ENCODE data around the gene CTNNA3.

The CTNNA3 gene

GRCh38 chr10:66996996-66997395, 699.0 kb downstream of the CTNNA3 start:
- no peak for DNase-seq

DNA sequence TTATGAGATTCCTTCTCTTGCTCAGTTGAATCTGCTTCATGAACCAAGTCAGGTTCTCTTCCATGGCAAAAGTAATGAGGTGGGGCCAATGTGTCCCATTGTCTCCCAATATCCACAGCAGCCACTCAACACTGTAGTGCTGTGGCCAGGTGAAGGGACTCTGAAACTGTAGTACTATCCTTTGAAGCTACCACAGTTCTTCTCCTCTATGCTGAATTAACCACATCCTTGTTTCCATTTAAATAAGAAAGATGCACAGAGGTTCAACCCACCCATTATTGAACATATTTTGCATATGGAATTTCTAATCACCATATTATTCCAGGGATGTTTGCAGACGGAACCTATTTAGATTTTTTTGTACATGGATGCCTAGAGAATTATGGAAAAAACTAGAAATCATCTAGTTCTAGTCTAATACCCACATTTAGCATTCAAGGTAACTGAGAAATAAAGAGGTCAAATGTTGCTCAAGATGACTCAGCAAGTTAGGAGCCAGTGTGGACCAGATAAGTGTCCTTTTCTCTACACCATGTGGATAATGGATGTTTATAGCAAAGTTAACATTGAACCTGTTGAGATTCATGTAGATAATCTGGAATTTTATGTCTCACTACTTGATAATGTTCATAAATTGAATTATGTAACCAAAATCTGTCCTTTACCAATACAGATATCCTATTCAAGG, 705.7 kb downstream of the CTNNA3 start:
- no peak for DNase-seq

- no peak for DNase-seq
Measured at GRCh38 chr10:66983475-66983818, 712.5 kb downstream of the CTNNA3 start.

DNA sequence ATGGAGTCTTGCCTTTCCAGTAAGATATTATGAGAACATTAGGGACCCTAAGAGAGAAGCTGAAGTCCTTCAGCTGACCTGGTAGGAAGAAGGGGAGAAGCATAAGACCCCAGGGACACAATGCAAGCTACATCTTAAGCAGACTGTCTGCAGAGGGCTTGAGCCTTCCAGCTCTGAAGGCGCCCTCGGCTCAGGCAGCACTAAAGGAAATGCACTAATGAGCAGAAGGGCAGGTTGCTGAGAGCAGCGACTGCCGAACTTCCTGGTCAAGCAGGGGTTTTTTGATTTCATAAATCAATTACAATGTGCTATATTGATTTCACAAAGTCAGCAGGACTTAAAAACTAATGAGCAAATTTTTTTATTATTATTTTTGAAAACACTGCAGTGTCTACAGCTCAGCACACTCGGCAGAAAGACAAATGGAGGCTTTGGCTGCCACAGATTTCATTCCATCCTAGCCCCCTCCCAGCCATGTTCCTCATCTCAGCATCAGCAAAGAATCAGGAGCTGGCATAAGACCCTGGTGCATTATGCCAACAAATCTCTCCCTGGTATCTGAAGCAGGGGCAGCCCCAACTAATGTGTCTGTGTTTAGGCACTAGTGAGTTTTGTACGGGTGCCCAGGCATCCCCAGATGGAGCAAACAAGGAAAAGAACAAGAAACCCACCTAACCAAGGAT, 713.1 kb downstream of the CTNNA3 start:
- DNase-seq, result no peak

DNA sequence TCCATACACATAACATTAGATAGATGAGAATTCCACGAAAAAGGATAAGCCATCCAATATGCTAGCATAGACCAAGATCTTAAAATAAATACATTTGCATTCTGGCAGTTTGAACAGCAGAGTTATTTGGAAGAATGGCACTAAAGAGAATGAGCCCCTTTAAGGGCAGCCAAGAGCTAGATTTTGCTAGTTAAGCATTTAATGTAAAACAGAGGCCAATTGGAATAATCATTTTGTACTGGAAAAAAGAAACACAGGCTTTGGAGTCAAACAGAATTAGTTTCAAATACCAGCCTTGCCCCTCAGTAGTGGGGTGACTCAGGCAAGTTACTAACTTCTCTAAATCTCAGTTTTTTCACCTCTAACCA, 714.0 kb downstream of the CTNNA3 start:
- no peak for DNase-seq

DNA sequence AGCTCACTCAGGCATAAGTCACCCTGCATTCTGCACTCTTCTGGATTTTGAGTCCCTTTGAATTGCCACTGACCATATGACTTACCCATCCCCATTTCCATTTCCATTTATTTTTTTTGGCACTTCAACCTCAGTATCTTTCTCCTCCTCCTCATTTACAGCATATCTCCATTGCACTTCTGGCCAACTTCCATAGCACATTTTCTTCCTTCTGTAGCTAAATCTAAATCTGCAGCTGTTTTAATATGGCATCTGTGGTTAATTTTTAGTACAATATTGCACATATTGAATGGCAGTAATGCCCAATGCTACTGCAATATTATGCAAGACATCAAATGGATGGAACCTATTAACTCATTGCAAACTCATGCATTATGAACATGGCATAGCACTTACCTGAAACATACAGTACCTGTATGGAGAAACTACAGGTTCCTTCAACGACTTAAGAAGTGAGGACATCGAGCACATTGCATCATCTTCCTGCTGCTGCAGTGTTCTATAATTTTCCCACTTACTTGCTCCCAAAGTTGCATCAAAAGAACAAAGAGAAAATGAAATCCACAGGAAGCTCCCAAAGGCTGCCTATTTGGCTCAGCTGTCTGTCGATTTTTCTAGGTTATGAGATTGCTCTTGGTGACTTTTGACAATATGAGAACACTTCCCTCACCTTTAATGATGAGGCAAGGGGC, 714.5 kb downstream of the CTNNA3 start:
- no peak for DNase-seq

- no peak for DNase-seq
Measured at GRCh38 chr10:66980246-66980815, 715.7 kb downstream of the CTNNA3 start.

- no peak for DNase-seq
Measured at GRCh38 chr10:66964946-66965345, 731.0 kb downstream of the CTNNA3 start.

- no peak for DNase-seq
Measured at GRCh38 chr10:66958466-66958865, 737.5 kb downstream of the CTNNA3 start.

DNA sequence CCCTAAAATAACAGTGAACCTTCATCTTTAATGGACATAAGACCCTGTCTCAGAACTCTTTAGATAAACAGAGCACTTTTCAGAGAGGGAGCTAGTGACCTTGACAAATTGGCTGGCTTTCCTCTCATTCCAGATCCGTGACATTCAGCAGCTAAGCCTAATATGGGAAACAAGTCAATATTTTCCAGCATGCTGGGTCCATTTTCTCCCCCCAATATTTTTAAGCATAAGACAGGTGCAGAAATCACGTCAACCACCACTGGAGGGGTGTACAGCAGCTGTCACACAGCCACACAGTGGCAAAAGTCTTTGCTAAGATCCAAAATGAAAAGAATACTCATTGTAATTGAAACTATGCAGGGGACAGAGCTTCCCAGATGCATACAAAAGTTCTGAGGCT, 744.1 kb downstream of the CTNNA3 start:
- no peak for DNase-seq

DNA sequence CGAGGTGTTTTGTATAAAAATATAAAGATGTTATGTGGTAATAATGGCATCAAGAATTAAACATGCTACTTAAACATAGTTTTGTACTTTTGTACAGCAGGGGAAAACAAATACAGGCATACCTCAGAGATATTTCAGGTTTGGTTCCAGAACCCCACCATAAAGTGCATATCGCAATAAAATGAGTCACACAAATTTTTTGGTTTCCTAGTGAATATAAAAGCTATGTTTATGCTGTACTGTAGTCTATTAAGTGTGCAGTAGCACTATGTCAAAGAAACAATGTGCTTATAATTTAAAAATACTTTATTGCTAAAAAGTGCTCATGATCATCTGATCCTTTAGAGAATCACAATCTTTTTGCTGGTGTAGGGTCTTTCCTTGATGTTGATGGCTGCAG, 752.4 kb downstream of the CTNNA3 start:
- no peak for DNase-seq

GRCh38 chr10:66942407-66942806, 753.6 kb downstream of the CTNNA3 start:
- DNase-seq, result no peak

GRCh38 chr10:66941491-66941890, 754.5 kb downstream of the CTNNA3 start:
- DNase-seq, result no peak

DNA sequence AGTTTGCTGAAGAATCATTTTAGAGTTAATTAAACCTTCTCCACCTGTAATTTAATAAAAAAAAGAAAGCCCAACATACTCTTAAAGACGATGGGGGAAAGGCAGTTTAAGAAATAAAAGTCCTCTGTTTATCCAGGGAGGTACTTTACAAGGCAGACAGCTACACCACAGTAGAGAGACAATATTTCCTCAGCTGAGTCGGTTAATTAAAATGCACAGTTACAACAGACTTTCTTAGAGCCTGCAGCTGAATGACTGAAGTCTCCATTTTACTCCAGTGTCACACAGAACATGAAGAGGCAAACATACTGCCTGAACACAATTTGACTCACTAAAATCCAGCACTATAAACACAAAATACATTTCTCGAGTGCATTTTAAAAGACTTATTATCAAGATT, 755.0 kb downstream of the CTNNA3 start:
- DNase-seq, result no peak

DNA sequence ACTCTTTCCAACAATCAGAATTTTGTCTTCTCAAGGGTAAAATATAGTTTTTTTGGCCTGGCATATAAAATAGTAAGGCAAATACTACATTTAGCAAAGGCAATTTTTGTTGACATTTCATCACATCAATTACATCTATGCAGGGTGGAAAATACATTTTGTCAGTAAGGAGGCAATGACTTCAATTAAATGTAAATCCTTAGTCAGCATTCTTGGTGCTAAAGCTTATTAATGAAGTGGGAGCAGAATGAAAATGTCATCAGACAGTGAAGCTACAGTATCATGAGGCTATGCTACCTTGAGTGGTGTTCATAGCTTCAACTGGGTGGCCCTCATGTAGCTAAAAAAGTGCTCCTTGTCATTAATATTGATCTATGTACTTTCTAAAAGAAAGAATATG, 761.3 kb downstream of the CTNNA3 start:
- DNase-seq, result no peak

- DNase-seq, result no peak
Measured at GRCh38 chr10:66931949-66932343, 764.0 kb downstream of the CTNNA3 start.

DNA sequence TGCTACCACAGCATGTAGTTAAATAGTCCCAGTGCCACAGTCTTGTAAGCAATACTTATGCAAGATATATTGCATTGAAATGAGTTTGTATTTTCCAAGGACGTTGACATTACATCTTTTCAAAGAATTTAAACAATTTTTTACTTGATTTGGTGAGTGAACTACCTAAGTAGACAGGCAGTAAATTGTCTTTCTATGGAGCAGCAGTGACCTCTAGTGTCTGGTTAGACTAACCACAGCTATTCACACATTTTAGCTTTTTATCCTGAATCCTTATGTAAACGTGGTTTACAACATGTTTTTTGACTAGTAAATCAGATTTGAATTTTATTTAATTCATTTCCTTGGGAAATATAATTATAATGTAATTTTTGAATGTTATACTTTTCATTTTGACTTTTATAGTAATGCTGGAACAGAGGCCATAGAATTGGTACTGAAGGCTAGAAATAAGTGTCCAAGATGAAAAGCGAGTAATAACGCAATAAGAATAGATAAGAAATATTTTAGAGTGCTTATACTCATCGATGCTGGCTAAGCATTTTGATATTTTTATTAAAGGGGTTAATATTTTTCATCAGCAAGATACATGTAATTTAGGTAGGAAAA, 764.6 kb downstream of the CTNNA3 start:
- peak; percentile 48 to 64 (median 58) for DNase-seq

DNA sequence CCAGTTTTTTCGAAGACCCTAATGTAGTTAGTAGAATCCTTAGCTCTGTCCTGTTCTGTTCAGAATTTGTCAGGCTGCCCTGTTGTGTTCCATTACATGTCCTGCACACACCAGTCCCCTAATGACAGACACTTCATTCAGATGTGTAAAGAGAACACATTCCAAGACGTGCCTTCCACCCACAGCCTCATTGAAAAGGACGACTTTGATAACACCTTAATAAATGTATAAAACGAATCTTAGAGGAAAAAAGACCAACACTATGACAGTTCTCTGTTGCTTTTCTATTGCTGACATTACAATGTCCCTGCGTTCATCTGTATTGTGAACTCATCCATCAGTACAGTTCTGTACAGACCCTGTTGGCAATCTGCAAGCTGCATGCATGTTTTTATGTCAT, 766.6 kb downstream of the CTNNA3 start:
- DNase-seq, result no peak

GRCh38 chr10:66928776-66929175, 767.2 kb downstream of the CTNNA3 start:
- no peak for DNase-seq

DNA sequence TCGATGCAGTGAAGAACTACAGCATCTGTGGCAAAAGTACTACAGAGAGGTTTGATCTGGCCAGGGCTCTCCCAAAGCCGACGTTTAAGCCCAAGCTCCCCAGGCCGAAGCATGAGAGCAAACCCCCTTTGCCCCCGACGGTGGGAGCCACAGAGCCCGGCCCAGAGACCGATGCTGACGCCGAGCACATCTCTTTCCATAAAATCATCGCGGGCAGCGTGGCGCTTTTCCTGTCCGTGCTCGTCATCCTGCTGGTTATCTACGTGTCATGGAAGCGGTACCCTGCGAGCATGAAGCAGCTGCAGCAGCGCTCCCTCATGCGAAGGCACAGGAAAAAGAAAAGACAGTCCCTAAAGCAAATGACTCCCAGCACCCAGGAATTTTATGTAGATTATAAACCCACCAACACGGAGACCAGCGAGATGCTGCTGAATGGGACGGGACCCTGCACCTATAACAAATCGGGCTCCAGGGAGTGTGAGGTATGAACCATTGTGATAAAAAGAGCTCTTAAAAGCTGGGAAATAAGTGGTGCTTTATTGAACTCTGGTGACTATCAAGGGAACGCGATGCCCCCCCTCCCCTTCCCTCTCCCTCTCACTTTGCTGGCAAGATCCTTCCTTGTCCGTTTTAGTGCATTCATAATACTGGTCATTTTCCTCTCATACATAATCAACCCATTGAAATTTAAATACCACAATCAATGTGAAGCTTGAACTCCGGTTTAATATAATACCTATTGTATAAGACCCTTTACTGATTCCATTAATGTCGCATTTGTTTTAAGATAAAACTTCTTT, 767.8 kb downstream of the CTNNA3 start:
- no peak for DNase-seq

GRCh38 chr10:66927251-66927935, 768.6 kb downstream of the CTNNA3 start:
- no peak for DNase-seq

DNA sequence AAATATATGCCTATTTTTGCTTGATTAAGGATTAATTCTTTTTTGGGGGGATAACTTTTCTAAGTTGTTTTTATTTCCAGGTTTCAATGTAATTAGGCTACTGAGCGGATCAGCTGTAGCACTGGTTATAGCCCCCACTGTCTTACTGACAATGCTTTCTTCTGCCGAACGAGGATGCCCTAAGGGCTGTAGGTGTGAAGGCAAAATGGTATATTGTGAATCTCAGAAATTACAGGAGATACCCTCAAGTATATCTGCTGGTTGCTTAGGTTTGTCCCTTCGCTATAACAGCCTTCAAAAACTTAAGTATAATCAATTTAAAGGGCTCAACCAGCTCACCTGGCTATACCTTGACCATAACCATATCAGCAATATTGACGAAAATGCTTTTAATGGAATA, 769.2 kb downstream of the CTNNA3 start:
- no peak for DNase-seq
